K562 (cell line): ENCODE results near the gene SYT13. TPM values are rescaled to one million over a fixed set of nuclear protein-coding genes. Genes with fewer than 3 reads are reported as not detected.

Experiments used
- ATAC-seq: fragments of 200-7000 bp; cut with Tn5 transposase; 3 replicates; pipeline ENCODE4 v1.9.1; 2020; ENCODE audit warnings: moderate library complexity
- BruUV-seq: library from RNA; stranded (reverse); fragments of 400-500 nt; replicated peaks from 2 replicates; lab custom pipeline; 2021; lab: Mats Ljungman, UMichigan
- CTCF ChIA-PET: fragments of 300-600 bp; formaldehyde crosslinking; extraction: SDS; loops from one replicate; lab custom pipeline; 2021; ENCODE audit warnings: low intra/inter-chr PET ratio; lab: Yijun Ruan, JAX
- POLR2A ChIA-PET: fragments of 300-600, 350-650 bp; sonication (Branson Sonifier 250); formaldehyde crosslinking; extraction: SDS; loops from one replicate; lab custom pipeline; 2021; ENCODE audit warnings: antibody characterized with exemption, inconsistent platforms; lab: Yijun Ruan, JAX
- DNase-seq, 4 experiments: peaks; one replicate each; pipeline versions ENCODE4 v3.0.0 to v3.0.0-alpha.2; 2011 to 2018; ENCODE audit warnings: low spot score in 3 of 4, mixed read lengths in 3 of 4; ENCODE audit errors: extremely low read depth in 1 of 4
- FAIRE-seq: peaks from 2 replicates; lab custom pipeline; 2011; peaks lifted over from hg19 to GRCh38; lab: Jason Lieb, UNC
- H2AFZ ChIP-seq: 2 replicates; pipeline ENCODE4 v1.6.0; 2011; ENCODE audit warnings: low read depth, low read length, control low read depth, inconsistent platforms
- H3K27ac ChIP-seq: fragments of 200-600 bp; 3 replicates; pipeline ENCODE4 v1.8.0; 2011; ENCODE audit warnings: low read depth, mild to moderate bottlenecking, control low read depth, inconsistent platforms, low read length, moderate library complexity, mixed read lengths; ENCODE audit errors: extremely low read depth
- H3K27me3 ChIP-seq, 2 experiments: fragments of 300-600 bp in 1 of 2; 2 replicates in 1 of 2; 3 replicates in 1 of 2; pipeline versions ENCODE4 v1.6.0 to v1.8.0; 2011; ENCODE audit warnings: inconsistent platforms in 2 of 2, low read length in 2 of 2, mild to moderate bottlenecking in 1 of 2, mixed read lengths in 1 of 2, moderate library complexity in 1 of 2; ENCODE audit not compliant: control insufficient read depth in 2 of 2, insufficient read depth in 2 of 2
- H3K36me3 ChIP-seq: fragments of 300-600 bp; 3 replicates; pipeline ENCODE4 v1.8.0; 2011; ENCODE audit warnings: mild to moderate bottlenecking, low read length, inconsistent platforms; ENCODE audit not compliant: control insufficient read depth, insufficient read depth
- H3K4me1 ChIP-seq, 2 experiments: fragments of 200-600 bp in 1 of 2; replicated peaks in 1 of 2; 2 replicates in 1 of 2; 3 replicates in 1 of 2; pipeline versions ENCODE4 v1.5.1 to v1.8.0; 2011; ENCODE audit warnings: inconsistent platforms in 2 of 2, low read length in 2 of 2, mild to moderate bottlenecking in 1 of 2, mixed read lengths in 1 of 2, moderate library complexity in 1 of 2; ENCODE audit not compliant: control insufficient read depth in 2 of 2, insufficient read depth in 2 of 2
- H3K4me2 ChIP-seq: 2 replicates; pipeline ENCODE4 v1.6.1; 2011; ENCODE audit warnings: low read length, control low read depth, inconsistent platforms, mixed read lengths; ENCODE audit not compliant: insufficient read depth
- H3K4me3 ChIP-seq: fragments of 200-600 bp; sonication (generic), shearing (Covaris generic); 2 replicates; pipeline ENCODE4 v1.5.1; 2016; ENCODE audit warnings: control low read depth, inconsistent platforms
- H3K79me2 ChIP-seq: fragments of 200-600 bp; 3 replicates; pipeline ENCODE4 v1.8.0; 2011; ENCODE audit warnings: low read length, inconsistent platforms; ENCODE audit not compliant: control insufficient read depth, insufficient read depth
- H3K9ac ChIP-seq, 2 experiments: 2 replicates each; pipeline versions ENCODE4 v1.6.0 to v1.6.1; 2011; ENCODE audit warnings: low read depth in 2 of 2, low read length in 2 of 2, control low read depth in 1 of 2, inconsistent platforms in 1 of 2, mild to moderate bottlenecking in 1 of 2, mixed read lengths in 1 of 2; ENCODE audit not compliant: insufficient read depth in 1 of 2
- H3K9me1 ChIP-seq: one replicate; pipeline ENCODE4 v1.6.0; 2011; ENCODE audit warnings: inconsistent platforms, mild to moderate bottlenecking, low read length, moderate library complexity; ENCODE audit not compliant: control insufficient read depth, insufficient read depth
- H3K9me3 ChIP-seq: replicated peaks from 2 replicates; pipeline ENCODE4 v1.5.1; 2011; ENCODE audit warnings: low read depth, low read length, inconsistent platforms; ENCODE audit not compliant: control insufficient read depth, insufficient read depth
- H4K20me1 ChIP-seq: replicated peaks from 2 replicates; pipeline ENCODE4 v1.6.1; 2011; ENCODE audit warnings: low read length, inconsistent platforms, mixed read lengths; ENCODE audit not compliant: control insufficient read depth, insufficient read depth
- ADNP ChIP-seq: fragments of 200-800 bp; sonication (Bioruptor generic); IDR thresholded peaks from 2 replicates; pipeline ENCODE4 v1.6.1; 2016; ENCODE audit warnings: missing genetic modification characterization, missing compliant biosample characterization
- BHLHE40 ChIP-seq: IDR thresholded peaks from 2 replicates; pipeline ENCODE4 v1.6.1; 2011; ENCODE audit warnings: low read length, improper control_type of control experiment
- EP300 ChIP-seq: IDR thresholded peaks from 2 replicates; pipeline ENCODE4 v1.6.1; 2012; ENCODE audit warnings: low read length, improper control_type of control experiment
- FOXA1 ChIP-seq: fragments of 450-650 bp; IDR thresholded peaks from 2 replicates; pipeline ENCODE4 v1.6.1; 2016; ENCODE audit warnings: mild to moderate bottlenecking, borderline replicate concordance
- NEUROD1 ChIP-seq: fragments of 150-350 bp; IDR thresholded peaks from 2 replicates; pipeline ENCODE4 v1.6.1; 2014; ENCODE audit warnings: borderline replicate concordance, low read length, low read depth; ENCODE audit not compliant: partially characterized antibody
- RNF2 ChIP-seq: sonication (generic); IDR thresholded peaks from 2 replicates; pipeline ENCODE4 v1.6.1; 2016
- SAFB ChIP-seq: fragments of 200-400 bp; formaldehyde crosslinking; IDR thresholded peaks from 2 replicates; pipeline ENCODE4 v1.6.1; 2017; ENCODE audit warnings: low read depth, low read length, borderline replicate concordance
- U2AF2 ChIP-seq: fragments of 200-400 bp; formaldehyde crosslinking; optimal IDR thresholded peaks from 2 replicates; pipeline ENCODE3; 2017; ENCODE audit warnings: low read depth, mild to moderate bottlenecking, low read length
- XRCC4 ChIP-seq: IDR thresholded peaks from one replicate; pipeline ENCODE4 v1.6.1; 2011; ENCODE audit not compliant: insufficient read depth, insufficient read length; ENCODE audit errors: extremely low read depth
- ZNF239 ChIP-seq: fragments of 250-450 bp; sonication (Bioruptor Pico); IDR thresholded peaks from 2 replicates; pipeline ENCODE4 v1.4.0; 2020; ENCODE audit warnings: mild to moderate bottlenecking
- ZNF512 ChIP-seq: IDR thresholded peaks from 2 replicates; pipeline ENCODE4 v1.6.1; 2016; ENCODE audit warnings: missing genetic modification characterization, missing compliant biosample characterization
- ZNF639 ChIP-seq, 2 experiments: fragments of 200-800 bp in 1 of 2; sonication (Bioruptor generic) in 1 of 2; sonication (generic) in 1 of 2; formaldehyde crosslinking in 1 of 2; IDR thresholded peaks in 1 of 2; conservative IDR thresholded peaks in 1 of 2; 2 replicates each; pipeline versions ENCODE4 v1.5.0 to v1.6.1; 2016 to 2020; ENCODE audit warnings: missing compliant biosample characterization in 1 of 2, missing genetic modification characterization in 1 of 2, missing genetic modification reagents in 1 of 2
- ZNF696 ChIP-seq: fragments of 250-450 bp; sonication (Bioruptor Pico); conservative IDR thresholded peaks from 2 replicates; pipeline ENCODE4 v1.4.0; 2020; ENCODE audit warnings: mild to moderate bottlenecking, moderate library complexity
- WGBS: fragments of 100-300 bp; shearing (Covaris generic); methylation state at CpG from one replicate; pipeline ENCODE4 v1.1.6; 2016; ENCODE audit warnings: low coverage, mixed read lengths; ENCODE audit not compliant: insufficient coverage; ENCODE audit errors: missing lambda C conversion rate; 5-methylcytosine and 5-hydroxymethylcytosine counted together
- in situ Hi-C: fragments of 300-500 bp; cut with MboI; formaldehyde crosslinking; loops from 4 replicates; pipeline ENCODE4 v1.15.0; 2018; ENCODE audit warnings: inconsistent platforms, mixed read lengths
- intact Hi-C: fragments of 100-400 bp; cut with micrococcal nuclease; formaldehyde crosslinking; loops from 2 replicates; pipeline ENCODE4 v1.14.2; 2022
- polyA plus RNA-seq, 8 experiments: library from polyadenylated mRNA; depleted of rRNA in 4 of 8; stranded (reverse) in 5 of 8; unstranded in 3 of 8; fragments of >200 nt; fragmentation: Nextera tagmentation in 2 of 8; fragmentation: Illumina TruSeq in 1 of 8; extraction: Ambion mirVana in 2 of 8; extraction: Trizol in 1 of 8; gene quantifications; 2 replicates each; pipeline versions ENCODE4 v1.2.1 to v1.2.3, GENCODE V29; 2011 to 2014; ENCODE audit warnings: inconsistent platforms in 1 of 8, missing spikeins in 1 of 8
- total RNA-seq, 7 experiments: library from RNA; depleted of rRNA in 6 of 7; stranded (reverse); fragments of >200 nt in 6 of 7; fragmentation: Illumina TruSeq in 2 of 7; extraction: Trizol in 2 of 7; gene quantifications; 2 replicates each; pipeline versions ENCODE4 v1.2.1 to v1.2.3, GENCODE V29; 2011 to 2021; ENCODE audit warnings: low replicate concordance in 1 of 7

The SYT13 gene
- total and polyA plus RNA-seq, 9 of the 15 experiments (the other 6 are each of a cell fraction or from before 2014, with no cell fraction given), result under 0.01 to 0.13 (median 0.08) TPM; not detected in 2

- Histone ChIP-seq H3K27ac (no peak overlapping the region), H2AFZ (no peak overlapping the region), H3K9ac (no peak overlapping the region), H4K20me1 (peaks cover 12% of the 10 kb centered on the region; the same call in 1 of the 2 replicates), H3K4me2 (no peak overlapping the region), H3K9me3 (no peaks in the 10 kb centered on the region), H3K27me3 (peaks cover 28 to 41% of the 10 kb centered on the region in 2 experiments), H3K9me1 (peaks cover 3% of the 10 kb centered on the region), H3K36me3 (no peaks in the 10 kb centered on the region), H3K4me3 (no peak overlapping the region), H3K4me1 (peaks cover 0 to 5% of the 10 kb centered on the region in 2 experiments; a peak in 1 of 5 replicates), H3K79me2 (no peaks in the 10 kb centered on the region)
- CTCF ChIA-PET, result no interaction called here
- WGBS, result 16% methylated on average over 5 of the region's 5 CpGs
- ATAC-seq (no peak), DNase-seq (no peak), FAIRE-seq (no peak)
- TF ChIP-seq ZNF512 (no peak), U2AF2 (no peak)
- POLR2A ChIA-PET, result no interaction called here
- no TSS peak for BruUV-seq
- intact Hi-C loops, result no loop called here
- in situ Hi-C loops, result no loop called here
Observed at GRCh38 chr11:45229401-45230020, 56.6 kb downstream of the SYT13 start.

GRCh38 chr11:45227836-45228235 lies 58.3 kb downstream of the SYT13 start:
- Histone ChIP-seq H2AFZ (no peak overlapping the region), H3K9me3 (no peaks in the 10 kb centered on the region), H3K27me3 (peaks cover 30 to 52% of the 10 kb centered on the region in 2 experiments), H4K20me1 (peaks cover 12% of the 10 kb centered on the region; the same call in 1 of the 2 replicates), H3K9me1 (no peaks in the 10 kb centered on the region), H3K4me2 (no peak overlapping the region), H3K79me2 (no peaks in the 10 kb centered on the region), H3K4me3 (no peak overlapping the region), H3K9ac (no peak overlapping the region), H3K36me3 (no peaks in the 10 kb centered on the region), H3K27ac (no peak overlapping the region), H3K4me1 (no peaks in the 10 kb centered on the region)
- in situ Hi-C loops, result no loop called here
- POLR2A ChIA-PET, result interaction anchor here (1.0 kb wide), 1 partner anchor 9 kb away, joined by 3 read pairs; no protein-coding TSS in a partner anchor
- no TSS peak for BruUV-seq
- 22% methylated on average over 16 of the region's 19 CpGs for WGBS
- FAIRE-seq (no peak), DNase-seq (no peak), ATAC-seq (no peak)
- CTCF ChIA-PET, result no interaction called here
- intact Hi-C loops, result no loop called here
- TF ChIP-seq EP300 (no peak), ZNF239 (CRISPR knock-in tag) (no peak), BHLHE40 (no peak), XRCC4 (no peak), NEUROD1 (no peak), ZNF639 (CRISPR knock-in tag; conservative IDR thresholded peaks at IDR 0.05 in 1 of 2, IDR thresholded peaks at IDR 0.05 in 1 of 2) (no peak), ADNP (tag) (no peak), ZNF696 (CRISPR knock-in tag) (no peak), FOXA1 (no peak), SAFB (no peak), RNF2 (no peak)
